Measurements from ENCODE around the gene SLC38A8. TPM values are rescaled to one million over a fixed set of nuclear protein-coding genes. Genes with fewer than 3 reads are reported as not detected.

SLC38A8 gene
- total RNA-seq, 1 donor from 2014 or later, result not detected

- no peak for DNase-seq (ENCODE audit: low read depth)
Measured at GRCh38 chr16:84049403-84050060, 6.9 kb upstream of the SLC38A8 start.

GRCh38 chr16:84048871-84049270, 6.3 kb upstream of the SLC38A8 start:
- no peak for DNase-seq (ENCODE audit: low read depth)

- DNase-seq (ENCODE audit: low read depth), result no peak
Measured at GRCh38 chr16:84048270-84048669, 5.7 kb upstream of the SLC38A8 start.

GRCh38 chr16:84047626-84048025, 5.0 kb upstream of the SLC38A8 start:
- DNase-seq (ENCODE audit: low read depth), result no peak

- DNase-seq (ENCODE audit: low read depth), result no peak
Measured at GRCh38 chr16:84047206-84047605, 4.6 kb upstream of the SLC38A8 start.

GRCh38 chr16:84045818-84046470, 3.3 kb upstream of the SLC38A8 start:
- DNase-seq (ENCODE audit: low read depth), result no peak

GRCh38 chr16:84045001-84045817, 2.6 kb upstream of the SLC38A8 start:
- DNase-seq (ENCODE audit: low read depth), result no peak

- DNase-seq (ENCODE audit: low read depth), result peak; percentile 36
Measured at GRCh38 chr16:84044118-84044488, 1.5 kb upstream of the SLC38A8 start.

- DNase-seq (ENCODE audit: low read depth), result no peak
Measured at GRCh38 chr16:84043486-84044117, 1.0 kb upstream of the SLC38A8 start.

- DNase-seq (ENCODE audit: low read depth), result no peak
Measured at GRCh38 chr16:84042879-84043485, 387 bp upstream of the SLC38A8 start.

- DNase-seq (ENCODE audit: low read depth), result no peak
Measured at GRCh38 chr16:84041881-84042280, 714 bp downstream of the SLC38A8 start.

GRCh38 chr16:84040823-84041820, 1.5 kb downstream of the SLC38A8 start:
- DNase-seq (ENCODE audit: low read depth), result peak; percentile 88

GRCh38 chr16:84040226-84040822, 2.3 kb downstream of the SLC38A8 start:
- DNase-seq (ENCODE audit: low read depth), result peak; percentile 31

GRCh38 chr16:84039696-84040095, 2.9 kb downstream of the SLC38A8 start:
- DNase-seq (ENCODE audit: low read depth), result no peak

GRCh38 chr16:84038469-84038868, 4.1 kb downstream of the SLC38A8 start:
- no peak for DNase-seq (ENCODE audit: low read depth)

- DNase-seq (ENCODE audit: low read depth), result no peak
Measured at GRCh38 chr16:84036982-84037425, 5.6 kb downstream of the SLC38A8 start.

GRCh38 chr16:84036131-84036530, 6.5 kb downstream of the SLC38A8 start:
- no peak for DNase-seq (ENCODE audit: low read depth)

- no peak for DNase-seq (ENCODE audit: low read depth)
Measured at GRCh38 chr16:84034516-84034915, 8.1 kb downstream of the SLC38A8 start.

All from myocyte (in vitro differentiated cells).